Stimulated activated CD8-positive, alpha-beta memory T cell treated with anti-CD3 and anti-CD28 coated beads, Interleukin-2, amount 100 ng/mL, for 1 hour (primary cell): Measurements from ENCODE around the gene OR1F1.
"Not testable (repeated sequence)": the region's sequence is repeated elsewhere in the genome, so short reads cannot be mapped to it uniquely, and the experiment has no call there.

Source experiments
- DNase-seq, 2 donors: peaks; one replicate each; pipeline ENCODE4 v3.0.0-alpha.2; 2020; ENCODE audit warnings: low read depth in 2 of 2

Gene OR1F1

GRCh38 chr16:3187798-3188674 is at the start of gene OR1F1:
Gene OR1F1, plus strand, starts transcription at chr16:3188204.
- no peak for DNase-seq

GRCh38 chr16:3138342-3138741 is 49.7 kb upstream of the OR1F1 start:
- no peak for DNase-seq

- no peak for DNase-seq
Measured at GRCh38 chr16:3138823-3139426, 49.1 kb upstream of the OR1F1 start.

- DNase-seq, result not testable (repeated sequence)
Measured at GRCh38 chr16:3139561-3139960, 48.4 kb upstream of the OR1F1 start.

DNA sequence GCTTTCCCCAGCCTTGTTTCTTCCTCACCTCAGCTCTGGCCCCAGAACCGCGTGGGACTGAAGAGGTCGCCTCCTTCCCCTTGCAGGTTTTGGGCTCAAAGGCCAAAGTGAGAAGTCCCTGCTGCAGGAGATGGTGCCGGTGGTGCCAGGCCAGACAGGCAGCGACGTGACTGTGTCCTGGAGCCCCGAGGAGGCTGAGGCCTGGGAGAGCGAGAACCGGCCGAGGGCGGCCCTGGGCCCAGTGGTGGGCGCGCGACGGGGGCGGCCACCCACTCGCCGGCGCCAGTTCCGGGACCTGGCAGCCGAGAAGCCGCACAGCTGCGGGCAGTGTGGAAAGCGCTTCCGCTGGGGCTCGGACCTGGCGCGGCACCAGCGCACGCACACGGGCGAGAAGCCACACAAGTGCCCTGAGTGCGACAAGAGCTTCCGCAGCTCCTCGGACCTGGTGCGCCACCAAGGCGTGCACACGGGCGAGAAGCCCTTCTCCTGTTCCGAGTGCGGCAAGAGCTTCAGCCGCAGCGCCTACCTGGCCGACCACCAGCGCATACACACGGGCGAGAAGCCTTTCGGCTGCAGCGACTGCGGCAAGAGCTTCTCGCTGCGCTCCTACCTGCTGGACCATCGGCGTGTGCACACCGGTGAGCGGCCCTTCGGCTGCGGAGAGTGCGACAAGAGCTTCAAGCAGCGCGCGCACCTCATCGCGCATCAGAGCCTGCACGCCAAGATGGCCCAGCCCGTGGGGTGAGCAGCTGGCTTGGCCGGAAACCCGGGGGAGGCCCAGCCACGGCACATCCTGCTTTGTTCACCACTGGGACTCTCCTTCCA is 47.2 kb upstream of the OR1F1 start:
- DNase-seq, result no peak

DNA sequence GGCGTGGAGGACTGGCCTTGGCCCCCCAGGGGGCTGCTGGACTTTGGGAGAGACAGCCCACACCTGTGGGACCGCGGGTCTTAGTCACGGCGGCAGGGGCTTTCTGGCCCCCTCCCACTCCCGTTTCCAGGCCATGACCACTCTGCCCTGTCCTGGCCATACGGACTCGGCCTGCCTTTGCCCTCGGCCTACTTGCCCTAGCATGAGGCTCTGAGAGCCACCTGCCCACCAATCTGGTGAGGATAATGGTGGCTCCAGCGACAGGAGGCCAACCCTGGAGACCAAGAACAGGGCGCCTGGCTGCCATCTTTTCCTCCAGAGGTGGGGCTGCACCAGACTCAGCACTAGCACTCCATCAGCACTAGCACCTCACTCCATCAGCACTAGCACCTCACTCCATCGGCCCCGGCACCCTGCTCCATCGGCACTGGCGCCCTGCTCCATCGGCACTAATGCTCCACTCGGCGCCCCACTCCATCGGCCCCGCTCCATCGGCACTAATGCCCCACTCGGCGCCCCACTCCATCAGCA is 46.2 kb upstream of the OR1F1 start:
- DNase-seq, result no peak

GRCh38 chr16:3142327-3142726 is 45.7 kb upstream of the OR1F1 start:
- no peak for DNase-seq

GRCh38 chr16:3142770-3143169 is 45.2 kb upstream of the OR1F1 start:
- DNase-seq, result no peak

DNA sequence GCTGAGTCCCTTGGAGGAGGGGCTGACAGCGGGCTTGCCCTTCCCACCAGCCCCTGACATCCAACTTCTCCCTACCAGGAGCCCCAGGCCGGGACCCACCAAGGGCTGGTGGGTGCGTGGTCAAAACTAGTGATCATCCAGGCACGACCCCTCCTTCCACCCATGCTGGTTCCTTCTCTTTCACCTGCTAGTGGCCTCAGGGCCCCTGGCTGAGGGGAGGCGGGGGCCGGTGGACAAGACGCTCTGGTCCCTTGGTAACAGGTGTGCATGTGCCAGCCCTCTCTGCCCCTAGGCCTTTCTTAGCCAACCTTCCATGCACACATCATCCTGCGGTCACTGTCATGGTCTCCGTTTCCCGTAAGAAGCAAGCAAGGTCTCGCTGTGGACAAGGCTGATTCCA is 44.8 kb upstream of the OR1F1 start:
- no peak for DNase-seq

DNA sequence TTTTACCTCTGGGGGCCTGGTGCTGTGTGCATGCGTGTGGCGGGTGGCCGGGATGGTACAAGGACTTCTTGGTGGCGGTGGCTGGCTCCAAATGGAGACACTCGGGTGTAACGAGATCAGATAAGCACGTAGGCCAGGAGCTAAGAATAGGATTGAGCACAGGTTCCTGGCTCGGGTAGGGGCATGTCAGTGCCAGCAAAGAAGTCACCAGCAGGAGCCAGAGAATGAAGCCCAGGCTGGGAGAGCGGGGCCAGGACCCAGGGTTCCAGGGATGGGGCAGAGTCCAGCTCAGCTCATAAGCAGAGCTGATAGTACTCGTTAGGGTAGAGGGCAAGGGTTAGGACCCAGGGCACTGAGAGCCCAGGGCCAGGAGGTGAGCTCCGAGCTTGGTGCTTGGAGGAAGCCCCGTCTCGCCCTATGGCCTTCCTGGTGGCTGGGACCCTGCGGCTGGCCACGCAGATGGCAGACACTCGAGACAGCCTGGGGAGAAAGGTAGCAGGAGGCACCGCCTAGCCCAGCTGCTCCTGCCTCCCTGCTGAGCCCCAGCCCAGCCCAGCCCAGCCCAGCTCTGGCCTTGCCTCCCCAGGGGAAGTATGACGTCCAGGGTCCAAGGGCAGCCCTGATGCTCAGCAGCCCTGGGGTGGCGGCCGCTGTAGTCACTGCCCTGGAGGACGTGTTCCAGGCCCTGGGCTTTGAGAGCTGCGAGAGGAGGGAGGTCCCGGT is 44.2 kb upstream of the OR1F1 start:
- no peak for DNase-seq

- no peak for DNase-seq
Measured at GRCh38 chr16:3144321-3144983, 43.6 kb upstream of the OR1F1 start.

- no peak for DNase-seq
Measured at GRCh38 chr16:3145151-3145550, 42.9 kb upstream of the OR1F1 start.

- DNase-seq, result no peak
Measured at GRCh38 chr16:3145660-3146059, 42.3 kb upstream of the OR1F1 start.

GRCh38 chr16:3147046-3147756 is 40.8 kb upstream of the OR1F1 start:
- no peak for DNase-seq

GRCh38 chr16:3147757-3148104 is 40.3 kb upstream of the OR1F1 start:
- DNase-seq, result no peak

DNA sequence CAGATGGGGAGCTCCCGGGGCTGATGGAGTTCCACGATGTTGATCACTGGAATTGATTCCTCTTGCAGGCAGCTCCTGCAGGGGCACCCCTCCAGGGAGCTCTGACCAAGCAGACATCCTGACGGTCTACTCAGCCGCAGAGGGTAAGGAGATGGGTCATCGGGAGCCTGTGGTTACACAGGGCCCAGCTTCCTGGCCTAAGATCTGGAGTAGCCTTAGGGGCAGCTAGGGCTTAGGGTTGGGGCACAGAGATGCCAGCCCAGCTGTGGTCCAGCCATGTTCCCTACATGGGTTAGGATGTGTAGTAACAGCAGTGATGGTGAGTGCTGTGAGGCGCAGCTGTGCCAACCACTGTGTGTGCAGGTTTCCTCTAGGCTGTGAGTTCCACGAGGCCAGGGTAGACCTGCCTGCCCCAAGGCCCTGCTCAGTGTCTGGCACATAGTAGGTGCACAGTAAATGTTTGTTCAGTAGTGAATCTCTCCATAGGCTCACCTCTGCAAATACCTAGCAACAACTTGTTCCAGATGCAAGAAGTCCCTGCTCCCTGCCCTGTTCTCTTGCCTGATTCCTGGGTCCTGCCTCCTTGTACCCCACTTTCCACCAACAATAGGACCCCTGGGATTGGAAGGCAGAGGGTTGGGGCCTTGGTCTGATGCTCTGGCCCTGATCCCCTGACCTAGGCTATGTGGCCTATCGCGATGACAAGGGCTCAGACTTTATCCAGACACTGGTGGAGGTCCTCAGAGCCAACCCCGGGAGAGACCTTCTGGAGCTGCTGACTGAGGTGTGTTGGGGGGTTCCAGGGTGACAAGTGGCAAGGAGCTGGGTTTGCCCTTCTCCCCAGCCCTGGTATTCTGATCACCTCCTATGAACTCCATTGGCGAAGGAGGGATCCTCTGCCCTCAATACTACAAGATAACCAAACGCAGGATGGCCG is 39.5 kb upstream of the OR1F1 start:
- DNase-seq, result no peak

DNA sequence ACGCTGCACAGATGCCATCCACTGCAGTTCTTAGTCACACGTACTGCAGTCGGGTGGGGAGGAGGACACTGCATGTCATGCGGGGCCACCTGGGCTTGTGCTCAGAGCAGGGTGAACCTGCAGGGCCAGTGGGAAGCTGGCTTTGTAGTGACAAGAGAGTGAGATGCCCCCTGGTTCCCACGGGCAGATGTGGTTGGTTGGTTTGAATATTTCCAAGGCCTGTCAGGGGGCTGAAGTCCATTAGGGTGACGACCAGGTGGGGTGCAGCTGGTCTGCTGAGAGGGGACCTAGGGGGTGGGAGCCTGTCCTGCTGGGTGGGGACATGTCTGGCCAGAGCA is 38.8 kb upstream of the OR1F1 start:
- DNase-seq, result no peak

GRCh38 chr16:3149630-3150345 is 38.2 kb upstream of the OR1F1 start:
- no peak for DNase-seq
